Pancreas (tissue), 10 donors: Measurements from ENCODE around the gene ATXN1. TPM values are rescaled to one million over a fixed set of nuclear protein-coding genes. Genes with fewer than 3 reads are reported as not detected.
A peak's percentile ranks its signal among the peaks of the same experiment; 100 is the strongest.

Experiments used
- ATAC-seq, 4 donors: fragments of 200-7000 bp; cut with Tn5 transposase; one replicate each; pipeline versions ENCODE4 v1.8.0 to v1.9.1; 2020; ENCODE audit warnings: mild to moderate bottlenecking in 4 of 4, moderate library complexity in 4 of 4
- DNase-seq, 6 donors: peaks; one replicate each; pipeline ENCODE4 v3.0.0-alpha.2; 2020
- FAIRE-seq: peaks from 2 replicates; lab custom pipeline; 2012; peaks lifted over from hg19 to GRCh38; lab: Jason Lieb, UNC
- H3K27ac ChIP-seq, 4 donors: fragments of 200-600 bp; sonication (generic); 1 replicate in 3 of 4; 2 replicates in 1 of 4; pipeline versions ENCODE4 v1.5.0 to v1.8.0; 2020
- H3K27me3 ChIP-seq, 4 donors: fragments of 200-600 bp; one replicate each; pipeline ENCODE4 v1.8.0; 2021
- H3K36me3 ChIP-seq, 3 donors: fragments of 200-600 bp; sonication (generic) in 1 of 3; one replicate each; pipeline versions ENCODE4 v1.5.0 to v1.8.0; 2020 to 2021
- H3K4me1 ChIP-seq, 3 donors: fragments of 200-600 bp; one replicate each; pipeline ENCODE4 v1.8.0; 2021
- H3K4me3 ChIP-seq, 4 donors: fragments of 200-600 bp; sonication (generic) in 2 of 4; one replicate each; pipeline versions ENCODE4 v1.5.0 to v1.8.0; 2020 to 2021
- H3K9me3 ChIP-seq, 4 donors: fragments of 200-600 bp; one replicate each; pipeline ENCODE4 v1.8.0; 2021
- CTCF ChIP-seq, 4 donors: fragments of 200-600 bp; sonication (generic) in 3 of 4; IDR thresholded peaks; one replicate each; pipeline versions ENCODE4 v1.5.0 to v1.8.0; 2021; ENCODE audit warnings: antibody characterized with exemption in 4 of 4
- WGBS, 2 donors: extraction: QIAGEN DNeasy Blood & Tissue Kit; methylation state at CpG; one replicate each; pipeline ENCODE4 v1.1.7; 2013; 5-methylcytosine and 5-hydroxymethylcytosine counted together
- intact Hi-C, 3 donors: fragments of 100-400 bp; cut with DNase I; formaldehyde crosslinking; loops; one replicate each; pipeline versions ENCODE4 v1.11.1 to v1.14.2; 2022
- polyA plus RNA-seq, 2 donors: library from polyadenylated mRNA; stranded (reverse); fragments of 200-250 nt; gene quantifications; one replicate each; pipeline ENCODE4 v1.2.3, GENCODE V29; 2013
- total RNA-seq, 6 donors: library from RNA; stranded (reverse); fragmentation: NEBNext Ultra II Directional in 4 of 6; extraction: Animal tissue kit (Norgen Biotek cat#: 25700) in 4 of 6; gene quantifications; one replicate each; pipeline versions ENCODE4 v1.2.1 to v1.2.4, GENCODE V29; 2021 to 2023
- donor health status: healthy with polysubstance abuse.
- donor health status: DM: no; HTN: no; CAD: no; lungs with moderate emphysema.
- donor health status: DM: no; HTN: no; CAD: no.
- donor health status: control.
- donor health status: control.
- donor health status: Bipolar disorder and iron deficiency.
- donor health status: DM: yes; HTN: yes; CAD: no.
- donor health status: DM: no; HTN: no; CAD: no.
- donor health status: DM: no; HTN: no; CAD: no.
- donor health status: DM: yes; HTN: yes; CAD: no.

Gene ATXN1
- total and polyA plus RNA-seq, 8 donors = 4.9 to 38.6 (median 20.5) TPM

GRCh38 chr6:16331384-16332174, 429.7 kb downstream of the ATXN1 start:
- peaks cover 0 to 3% (median 0%) of the 10 kb centered on the region in 3 donors for H3K4me1 ChIP-seq
- peaks cover 0 to 15% (median 4%) of the 10 kb centered on the region in 3 donors for H3K36me3 ChIP-seq
- WGBS, 2 donors = 19 to 22% methylated on average over 11 of the region's 11 CpGs
- intact Hi-C loops = loop anchor here in 2 of 3 donors (10.0 kb wide), 2 partner anchors 83 to 173 kb away; no protein-coding TSS in a partner anchor
- TF ChIP-seq CTCF (IDR thresholded peaks at IDR 0.05) = peak; percentile 58 to 91 (median 87)
- no peak overlapping the region for H3K27ac ChIP-seq
- no peak overlapping the region for H3K4me3 ChIP-seq
- DNase-seq = peak in 4 of 6 donors; percentile 33 to 79 (median 53)
- peak; percentile 86 to 92 (median 91) for ATAC-seq
- no peaks in the 10 kb centered on the region for H3K27me3 ChIP-seq
- no peak for FAIRE-seq
- H3K9me3 ChIP-seq = no peaks in the 10 kb centered on the region

GRCh38 chr6:16329233-16329632, 432.0 kb downstream of the ATXN1 start:
- ATAC-seq = no peak
- intact Hi-C loops = loop anchor here in 1 of 3 donors (10.0 kb wide), 1 partner anchor 756 kb away; no protein-coding TSS in a partner anchor

GRCh38 chr6:16327777-16328325, 433.4 kb downstream of the ATXN1 start:
- WGBS, 2 donors = 94 to 96% methylated on average over 32 to 34 of the region's 34 CpGs
- Histone ChIP-seq H3K9me3 (no peaks in the 10 kb centered on the region), H3K27ac (no peak overlapping the region), H3K27me3 (no peaks in the 10 kb centered on the region), H3K36me3 (peaks cover 0 to 15% (median 4%) of the 10 kb centered on the region in 3 donors), H3K4me1 (peaks cover 0 to 3% (median 0%) of the 10 kb centered on the region in 3 donors), H3K4me3 (no peak overlapping the region)
- no peak for ATAC-seq
- no peak for FAIRE-seq
- TF ChIP-seq CTCF (IDR thresholded peaks at IDR 0.05) = no peak
- intact Hi-C loops = loop anchor here in 1 of 3 donors (10.0 kb wide), 1 partner anchor 757 kb away; no protein-coding TSS in a partner anchor
- DNase-seq = peak in 1 of 6 donors; percentile 59

More at GRCh38 chr6:16329233-16329632, 432.0 kb downstream of the ATXN1 start:
- Histone ChIP-seq H3K9me3 (no peaks in the 10 kb centered on the region), H3K4me1 (peaks cover 0 to 3% (median 0%) of the 10 kb centered on the region in 3 donors), H3K4me3 (no peak overlapping the region), H3K27ac (no peak overlapping the region), H3K36me3 (peaks cover 0 to 15% (median 4%) of the 10 kb centered on the region in 3 donors), H3K27me3 (no peaks in the 10 kb centered on the region)
- TF ChIP-seq CTCF (IDR thresholded peaks at IDR 0.05) = no peak
- 80 to 81% methylated on average over 6 of the region's 6 CpGs for WGBS, 2 donors
- DNase-seq (no peak), FAIRE-seq (no peak)

GRCh38 chr6:16326971-16327776, 434.1 kb downstream of the ATXN1 start:
- 92 to 93% methylated on average over 43 of the region's 43 CpGs for whole genome bisulfite sequencing, 2 donors
- no peak for ATAC-seq
- no peak overlapping the region for H3K4me3 ChIP-seq
- no peak overlapping the region for H3K27ac ChIP-seq
- intact Hi-C loops = loop anchor here in 1 of 3 donors (10.0 kb wide), 1 partner anchor 758 kb away; no protein-coding TSS in a partner anchor
- H3K4me1 ChIP-seq = peaks cover 0 to 3% (median 0%) of the 10 kb centered on the region in 3 donors
- H3K27me3 ChIP-seq = no peaks in the 10 kb centered on the region
- peak in 1 of 6 donors; percentile 65 for DNase-seq
- FAIRE-seq = no peak
- no peaks in the 10 kb centered on the region for H3K9me3 ChIP-seq
- H3K36me3 ChIP-seq = peaks cover 0 to 15% (median 4%) of the 10 kb centered on the region in 3 donors
- TF ChIP-seq CTCF (IDR thresholded peaks at IDR 0.05) = no peak
